Breast epithelium (tissue), 3 donors: ENCODE data around the gene CACNA2D3.

ENCODE experiments used
- POLR2A ChIP-seq: fragments of 450-650 bp; IDR thresholded peaks from one replicate; pipeline ENCODE4 v1.6.1; 2016; ENCODE audit warnings: antibody characterized with exemption, mild to moderate bottlenecking, moderate library complexity
- POLR2AphosphoS5 ChIP-seq, 3 donors: sonication (generic); formaldehyde crosslinking; IDR thresholded peaks; one replicate each; pipeline ENCODE4 v1.6.1; 2017; ENCODE audit warnings: antibody characterized with exemption in 3 of 3
- TF ChIP-seq, protein P1 (sequence below), 3 donors: fragments of 450-650 bp; IDR thresholded peaks; one replicate each; pipeline ENCODE4 v1.5.1; 2016 to 2017; ENCODE audit warnings: antibody characterized with exemption in 3 of 3, mild to moderate bottlenecking in 3 of 3, moderate library complexity in 3 of 3

DNA sequence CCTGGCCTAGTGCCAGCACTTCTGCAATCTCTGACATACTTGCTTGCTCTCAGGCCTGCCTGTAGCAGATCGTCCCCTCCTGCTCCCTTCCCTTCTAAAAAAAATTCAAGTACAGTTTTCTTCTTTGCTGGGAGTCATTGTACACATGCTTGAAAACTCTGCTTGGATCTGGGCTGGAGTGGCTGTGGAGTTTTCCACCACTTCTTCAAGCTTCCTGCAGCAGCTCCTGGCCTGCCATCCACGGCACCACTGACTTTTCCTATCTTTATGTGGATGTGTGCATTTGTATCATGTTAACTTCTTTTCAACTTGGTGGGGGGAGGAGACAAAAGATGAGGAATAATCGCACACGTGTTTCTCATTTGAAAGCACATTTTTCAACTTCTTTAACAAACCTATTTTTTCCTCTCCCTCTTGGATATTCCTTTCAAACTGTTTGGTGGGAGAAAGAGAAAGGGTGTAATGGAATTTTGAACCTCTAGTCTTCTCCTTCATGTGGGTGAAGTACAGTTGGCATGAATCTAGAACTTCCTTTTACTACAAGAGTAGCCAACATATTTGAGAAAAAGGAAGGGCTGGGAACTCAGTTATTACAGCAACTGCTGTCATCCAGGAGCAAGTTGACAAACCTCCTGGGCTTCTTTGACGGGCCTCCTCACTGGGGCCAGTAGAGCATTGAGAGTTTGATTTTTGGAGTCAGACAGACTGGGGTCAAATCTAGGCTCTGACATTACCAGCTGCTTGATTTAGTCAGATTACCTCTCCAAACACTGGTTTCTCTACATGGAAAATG lies 866.7 kb downstream of the CACNA2D3 start:
- TF ChIP-seq POLR2AphosphoS5 (IDR thresholded peaks at IDR 0.05) (no peak), POLR2A (no peak)
- TF ChIP-seq, protein P1, sequence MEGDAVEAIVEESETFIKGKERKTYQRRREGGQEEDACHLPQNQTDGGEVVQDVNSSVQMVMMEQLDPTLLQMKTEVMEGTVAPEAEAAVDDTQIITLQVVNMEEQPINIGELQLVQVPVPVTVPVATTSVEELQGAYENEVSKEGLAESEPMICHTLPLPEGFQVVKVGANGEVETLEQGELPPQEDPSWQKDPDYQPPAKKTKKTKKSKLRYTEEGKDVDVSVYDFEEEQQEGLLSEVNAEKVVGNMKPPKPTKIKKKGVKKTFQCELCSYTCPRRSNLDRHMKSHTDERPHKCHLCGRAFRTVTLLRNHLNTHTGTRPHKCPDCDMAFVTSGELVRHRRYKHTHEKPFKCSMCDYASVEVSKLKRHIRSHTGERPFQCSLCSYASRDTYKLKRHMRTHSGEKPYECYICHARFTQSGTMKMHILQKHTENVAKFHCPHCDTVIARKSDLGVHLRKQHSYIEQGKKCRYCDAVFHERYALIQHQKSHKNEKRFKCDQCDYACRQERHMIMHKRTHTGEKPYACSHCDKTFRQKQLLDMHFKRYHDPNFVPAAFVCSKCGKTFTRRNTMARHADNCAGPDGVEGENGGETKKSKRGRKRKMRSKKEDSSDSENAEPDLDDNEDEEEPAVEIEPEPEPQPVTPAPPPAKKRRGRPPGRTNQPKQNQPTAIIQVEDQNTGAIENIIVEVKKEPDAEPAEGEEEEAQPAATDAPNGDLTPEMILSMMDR (IDR thresholded peaks at IDR 0.05), result no peak
